Trophoblast cell (in vitro differentiated cells and primary cell): ENCODE data around the gene UPP2.

Source experiments
- DNase-seq, 2 donors: peaks; one replicate each; pipeline ENCODE4 v3.0.0-alpha.2; 2016
- H2AFZ ChIP-seq: 2 replicates; pipeline ENCODE4 v1.6.1; 2013; ENCODE audit warnings: low read length, moderate library complexity, mild to moderate bottlenecking; ENCODE audit not compliant: insufficient read depth, poor library complexity
- H2AK5ac ChIP-seq: 2 replicates; pipeline ENCODE4 v1.6.1; 2013; ENCODE audit warnings: mild to moderate bottlenecking, low read length
- H2BK120ac ChIP-seq: 2 replicates; pipeline ENCODE4 v1.6.1; 2013; ENCODE audit warnings: low read length, mild to moderate bottlenecking, moderate library complexity; ENCODE audit not compliant: insufficient read depth, poor library complexity
- H2BK12ac ChIP-seq: 2 replicates; pipeline ENCODE4 v1.6.1; 2013; ENCODE audit warnings: mild to moderate bottlenecking, low read length, moderate library complexity
- H2BK5ac ChIP-seq: 2 replicates; pipeline ENCODE4 v1.6.1; 2013; ENCODE audit warnings: low read length, low read depth, moderate library complexity, mild to moderate bottlenecking; ENCODE audit not compliant: poor library complexity
- H3K14ac ChIP-seq: 2 replicates; pipeline ENCODE4 v1.6.1; 2013; ENCODE audit warnings: mild to moderate bottlenecking, low read length
- H3K18ac ChIP-seq: 2 replicates; pipeline ENCODE4 v1.6.1; 2013; ENCODE audit warnings: mild to moderate bottlenecking, low read length
- H3K23ac ChIP-seq: 2 replicates; pipeline ENCODE4 v1.6.1; 2013; ENCODE audit warnings: low read length
- H3K27ac ChIP-seq: 2 replicates; pipeline ENCODE4 v1.5.1; 2013; ENCODE audit warnings: low read depth, mild to moderate bottlenecking, inconsistent platforms, low read length, moderate library complexity
- H3K27me3 ChIP-seq: 2 replicates; pipeline ENCODE4 v1.6.1; 2013; ENCODE audit warnings: inconsistent platforms, mild to moderate bottlenecking, low read length, moderate library complexity; ENCODE audit not compliant: insufficient read depth
- H3K36me3 ChIP-seq, 2 experiments: 1 replicate in 1 of 2; 2 replicates in 1 of 2; pipeline ENCODE4 v1.6.1; 2013; ENCODE audit warnings: low read length in 2 of 2, mild to moderate bottlenecking in 2 of 2, moderate library complexity in 1 of 2; ENCODE audit not compliant: insufficient read depth in 2 of 2, control insufficient read depth in 1 of 2
- H3K4ac ChIP-seq: 2 replicates; pipeline ENCODE4 v1.6.1; 2013; ENCODE audit warnings: low read depth, mild to moderate bottlenecking, low read length, moderate library complexity
- H3K4me1 ChIP-seq, 2 experiments: 1 replicate in 1 of 2; 2 replicates in 1 of 2; pipeline ENCODE4 v1.6.1; 2013; ENCODE audit warnings: low read length in 2 of 2, mild to moderate bottlenecking in 2 of 2, moderate library complexity in 1 of 2; ENCODE audit not compliant: insufficient read depth in 2 of 2, control insufficient read depth in 1 of 2
- H3K4me2 ChIP-seq: 2 replicates; pipeline ENCODE4 v1.6.1; 2013; ENCODE audit warnings: inconsistent platforms, mild to moderate bottlenecking, low read length, moderate library complexity
- H3K4me3 ChIP-seq: 2 replicates; pipeline ENCODE4 v1.5.1; 2013; ENCODE audit warnings: mild to moderate bottlenecking, low read depth, low read length, inconsistent platforms
- H3K79me1 ChIP-seq: one replicate; pipeline ENCODE4 v1.6.1; 2013; ENCODE audit warnings: low read length
- H3K79me2 ChIP-seq: 2 replicates; pipeline ENCODE4 v1.6.1; 2013; ENCODE audit warnings: low read length, mild to moderate bottlenecking; ENCODE audit not compliant: control insufficient read depth, insufficient read depth, poor library complexity
- H3K9ac ChIP-seq: 2 replicates; pipeline ENCODE4 v1.6.1; 2013; ENCODE audit warnings: mild to moderate bottlenecking, low read length
- H3K9me3 ChIP-seq: 2 replicates; pipeline ENCODE4 v1.6.1; 2013; ENCODE audit warnings: low read depth, mild to moderate bottlenecking, control low read depth, inconsistent platforms, low read length; ENCODE audit not compliant: insufficient read depth
- H4K12ac ChIP-seq: 2 replicates; pipeline ENCODE4 v1.6.1; 2013; ENCODE audit warnings: low read depth, mild to moderate bottlenecking, low read length, moderate library complexity
- H4K8ac ChIP-seq: 2 replicates; pipeline ENCODE4 v1.6.1; 2013; ENCODE audit warnings: low read depth, mild to moderate bottlenecking, low read length, moderate library complexity
- H4K91ac ChIP-seq: one replicate; pipeline ENCODE4 v1.6.1; 2013; ENCODE audit warnings: low read depth, mild to moderate bottlenecking, low read length, moderate library complexity
- WGBS: extraction: QIAGEN DNeasy Blood & Tissue Kit; methylation state at CpG from one replicate; pipeline ENCODE4 v1.1.7; 2013; ENCODE audit warnings: missing lambda C conversion rate; ENCODE audit not compliant: insufficient read length, insufficient coverage; ENCODE audit errors: extremely low coverage; 5-methylcytosine and 5-hydroxymethylcytosine counted together

The UPP2 gene

GRCh38 chr2:158184001-158184400, 82.3 kb downstream of the UPP2 start:
- Histone ChIP-seq H3K9ac (no peak overlapping the region), H3K36me3 (no peaks in the 10 kb centered on the region), H3K14ac (no peak overlapping the region), H3K27ac (no peak overlapping the region), H4K12ac (no peak overlapping the region), H3K23ac (no peak overlapping the region), H3K4me2 (no peak overlapping the region), H3K79me2 (no peaks in the 10 kb centered on the region), H3K79me1 (no peaks in the 10 kb centered on the region), H3K27me3 (no peaks in the 10 kb centered on the region), H2AK5ac (peak overlapping the region; percentile 80), H3K4me3 (no peak overlapping the region), H4K91ac (no peak overlapping the region), H3K4me1 (peaks cover 0 to 4% of the 10 kb centered on the region in 2 experiments), H3K9me3 (no peaks in the 10 kb centered on the region), H2BK12ac (peak overlapping the region; percentile 35), H3K4ac (no peak overlapping the region), H4K8ac (no peak overlapping the region), H2BK120ac (no peak overlapping the region), H3K18ac (no peak overlapping the region), H2BK5ac (no peak overlapping the region), H2AFZ (no peak overlapping the region)
- no peak for DNase-seq
- WGBS, result no CpG with 5 or more reads among the region's 1 CpG

- no CpG with 5 or more reads among the region's 3 CpGs for WGBS
- no peak overlapping the region for H2AK5ac ChIP-seq
These were observed 83.1 kb downstream of the UPP2 start for GRCh38 chr2:158184556-158185343.

More at GRCh38 chr2:158184556-158185343, 83.1 kb downstream of the UPP2 start:
- Histone ChIP-seq H4K8ac (no peak overlapping the region), H3K4me3 (no peak overlapping the region), H3K23ac (no peak overlapping the region), H3K4me2 (peak overlapping the region; percentile 8), H3K79me2 (no peaks in the 10 kb centered on the region), H3K4me1 (peaks cover 0 to 4% of the 10 kb centered on the region in 2 experiments), H3K27me3 (no peaks in the 10 kb centered on the region), H3K14ac (no peak overlapping the region), H3K18ac (no peak overlapping the region), H3K9ac (no peak overlapping the region), H3K4ac (no peak overlapping the region), H4K91ac (no peak overlapping the region), H4K12ac (no peak overlapping the region), H2AFZ (no peak overlapping the region), H2BK12ac (no peak overlapping the region), H2BK5ac (no peak overlapping the region), H2BK120ac (no peak overlapping the region), H3K27ac (peak overlapping the region; percentile 23), H3K9me3 (no peaks in the 10 kb centered on the region), H3K36me3 (no peaks in the 10 kb centered on the region), H3K79me1 (no peaks in the 10 kb centered on the region)
- DNase-seq, result peak; percentile 71 to 91
